ENCODE measurements around the gene CHTF18. TPM values are rescaled to one million over a fixed set of nuclear protein-coding genes. Genes with fewer than 3 reads are reported as not detected.

Gene CHTF18
- total and polyA plus RNA-seq, 9 of the 15 experiments (the other 6 are each of a cell fraction or from before 2014, with no cell fraction given) = 2.5 to 123 (median 17.0) TPM

- TF ChIP-seq ZNF277 (CRISPR knock-in tag; IDR thresholded peaks at IDR 0.05; ENCODE audit: borderline replicate concordance) = no peak
- no peak for TF ChIP-seq EP400 (IDR thresholded peaks at IDR 0.05)
- TF ChIP-seq RAD21 (CRISPR knock-in tag; conservative IDR thresholded peaks at IDR 0.05 in 1 of 2, IDR thresholded peaks at IDR 0.05 in 1 of 2) = peak in 1 of 2 experiments; percentile 44; a peak in 3 of 4 replicates
- no peak for TF ChIP-seq ZNF79 (CRISPR knock-in tag; IDR thresholded peaks at IDR 0.05; ENCODE audit: low read depth)
- TF ChIP-seq ZEB2 (IDR thresholded peaks at IDR 0.05) = no peak
- TF ChIP-seq MAZ (CRISPR knock-in tag; conservative IDR thresholded peaks at IDR 0.05 in 1 of 2, IDR thresholded peaks at IDR 0.05 in 1 of 2) = peak in 1 of 2 experiments; percentile 66; a peak in 2 of 4 replicates
- TF ChIP-seq RB1 (IDR thresholded peaks at IDR 0.05; ENCODE audit: low read depth) = 0 out of 2 replicates have a peak, but pooled peaks have one; percentile 30
- TF ChIP-seq THRA (IDR thresholded peaks at IDR 0.05) = no peak
- no peak for TF ChIP-seq SRSF1 (IDR thresholded peaks at IDR 0.05; ENCODE audit: low read depth, low read length)
- no peak for TF ChIP-seq TFAM (CRISPR knock-in tag; conservative IDR thresholded peaks at IDR 0.05)
- no peak for TF ChIP-seq CBFA2T2 (conservative IDR thresholded peaks at IDR 0.05)
- no peak for TF ChIP-seq ZFX (CRISPR knock-in tag; IDR thresholded peaks at IDR 0.05)
- TF ChIP-seq ZFP30 (CRISPR knock-in tag; IDR thresholded peaks at IDR 0.05; ENCODE audit: borderline replicate concordance) = no peak
- peak; percentile 70 for TF ChIP-seq VEZF1 (CRISPR knock-in tag; IDR thresholded peaks at IDR 0.05)
- TF ChIP-seq STAT5B (CRISPR knock-in tag; IDR thresholded peaks at IDR 0.05) = no peak
- no peak for TF ChIP-seq ETV5 (CRISPR knock-in tag; IDR thresholded peaks at IDR 0.05; ENCODE audit: low read depth)
- TF ChIP-seq ILK (tag; IDR thresholded peaks at IDR 0.05; ENCODE audit: borderline replicate concordance, low read depth) = no peak
- no peak for TF ChIP-seq RBM14 (IDR thresholded peaks at IDR 0.05; ENCODE audit: borderline replicate concordance, insufficient read depth, low read depth, low read length)
- no peak for TF ChIP-seq TSC22D4 (tag; IDR thresholded peaks at IDR 0.05)
- TF ChIP-seq MIER1 (IDR thresholded peaks at IDR 0.05; ENCODE audit: low read depth) = no peak
Observed at GRCh38 chr16:745739-746138, 42.7 kb upstream of the CHTF18 start (continued).
